Gastrocnemius medialis (tissue), 4 donors: ENCODE results near the gene BBX. TPM values are rescaled to one million over a fixed set of nuclear protein-coding genes. Genes with fewer than 3 reads are reported as not detected.

ENCODE experiments used
- ATAC-seq, 2 donors: fragments of 150-250 bp; one replicate each; pipeline ENCODE4 v1.9.1; 2016
- DNase-seq, 2 donors: peaks; one replicate each; pipeline ENCODE4 v3.0.0-alpha.2; 2019
- H3K27ac ChIP-seq, 4 donors: fragments of 200-600 bp; sonication (generic); 1 replicate in 1 of 4; 2 replicates in 3 of 4; pipeline ENCODE4 v1.5.1; 2016 to 2018; ENCODE audit warnings: mild to moderate bottlenecking in 2 of 4, moderate library complexity in 1 of 4
- H3K27me3 ChIP-seq, 3 donors: fragments of 200-600 bp; sonication (generic) in 2 of 3; 1 replicate in 1 of 3; 2 replicates in 2 of 3; pipeline versions ENCODE4 v1.5.1 to v1.6.0; 2016 to 2019; ENCODE audit warnings: mild to moderate bottlenecking in 1 of 3, moderate library complexity in 1 of 3
- H3K36me3 ChIP-seq, 2 donors: fragments of 200-600 bp; sonication (generic) in 1 of 2; one replicate each; pipeline ENCODE4 v1.5.1; 2017 to 2018
- H3K4me1 ChIP-seq, 2 donors: fragments of 200-600 bp; sonication (generic) in 1 of 2; one replicate each; pipeline ENCODE4 v1.5.1; 2016 to 2017; ENCODE audit warnings: mild to moderate bottlenecking in 2 of 2
- H3K4me3 ChIP-seq, 4 donors: fragments of 200-600 bp; sonication (generic) in 3 of 4; 1 replicate in 1 of 4; 2 replicates in 3 of 4; pipeline ENCODE4 v1.5.1; 2016 to 2019; ENCODE audit warnings: mild to moderate bottlenecking in 2 of 4
- H3K9me3 ChIP-seq, 3 donors: fragments of 200-600 bp; sonication (generic) in 2 of 3; 1 replicate in 1 of 3; 2 replicates in 2 of 3; pipeline ENCODE4 v1.5.1; 2016 to 2019
- CTCF ChIP-seq, 5 experiments: fragments of 450-650 bp in 3 of 5; fragments of 200-600 bp in 2 of 5; sonication (generic) in 2 of 5; IDR thresholded peaks in 4 of 5; conservative IDR thresholded peaks in 1 of 5; 1 replicate in 4 of 5; 2 replicates in 1 of 5; pipeline ENCODE4 v1.5.1; 2016 to 2019; ENCODE audit warnings: antibody characterized with exemption in 5 of 5, mild to moderate bottlenecking in 3 of 5, moderate library complexity in 3 of 5
- POLR2A ChIP-seq, 2 donors: fragments of 450-650 bp; IDR thresholded peaks; one replicate each; pipeline ENCODE4 v1.6.1; 2017; ENCODE audit warnings: antibody characterized with exemption in 2 of 2, mild to moderate bottlenecking in 2 of 2, moderate library complexity in 2 of 2
- in situ Hi-C, 4 donors: fragments of 200-750 bp; cut with MboI; loops; one replicate each; pipeline versions ENCODE4 v1.15.0 to v1.8.0; 2017; ENCODE audit warnings: low sequenced_read_pairs in 4 of 4
- intact Hi-C: fragments of 100-400 bp; cut with DNase I; formaldehyde crosslinking; loops from one replicate; pipeline ENCODE4 v1.15.1; 2023; ENCODE audit warnings: low total_unique reads
- total RNA-seq, 4 donors: library from RNA; depleted of rRNA; stranded (reverse); fragments of >200 nt; gene quantifications; one replicate each; pipeline versions ENCODE4 v1.1.0 to v1.2.3, GENCODE V29; 2016

Gene BBX
- total RNA-seq, 4 donors from 2014 or later, result 15.2 to 48.3 (median 20.1) TPM

DNA sequence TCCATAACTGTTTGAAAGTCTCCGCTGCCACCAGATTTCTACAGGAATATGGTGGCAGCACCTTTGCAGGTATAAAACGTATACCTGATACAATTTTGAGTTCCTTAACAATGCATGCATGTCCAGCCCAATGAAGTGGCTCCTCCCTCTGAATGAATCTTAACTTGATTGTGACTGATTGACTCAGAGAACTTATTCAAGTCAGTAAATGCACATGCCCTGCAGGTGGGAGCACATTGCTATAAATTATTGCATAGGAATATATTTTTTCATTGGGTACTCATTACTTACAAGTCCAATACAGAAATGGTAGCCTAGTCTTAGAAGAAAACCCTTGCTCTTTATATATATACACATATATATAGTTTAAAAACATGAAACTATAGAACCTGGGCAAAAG is 259.3 kb downstream of the BBX start:
- Histone ChIP-seq H3K27me3 (no peaks in the 10 kb centered on the region), H3K36me3 (peaks cover 0 to 15% of the 10 kb centered on the region in 2 donors), H3K4me3 (no peak overlapping the region), H3K9me3 (no peaks in the 10 kb centered on the region), H3K4me1 (no peaks in the 10 kb centered on the region), H3K27ac (no peak overlapping the region)
- no peak for TF ChIP-seq POLR2A (IDR thresholded peaks at IDR 0.05)
- no peak for TF ChIP-seq CTCF (IDR thresholded peaks at IDR 0.05 in 4 of 5, conservative IDR thresholded peaks at IDR 0.05 in 1 of 5)
- intact Hi-C loops (no loop called here), in situ Hi-C loops (no loop called here)
- ATAC-seq, result no peak
- DNase-seq, result no peak

DNA sequence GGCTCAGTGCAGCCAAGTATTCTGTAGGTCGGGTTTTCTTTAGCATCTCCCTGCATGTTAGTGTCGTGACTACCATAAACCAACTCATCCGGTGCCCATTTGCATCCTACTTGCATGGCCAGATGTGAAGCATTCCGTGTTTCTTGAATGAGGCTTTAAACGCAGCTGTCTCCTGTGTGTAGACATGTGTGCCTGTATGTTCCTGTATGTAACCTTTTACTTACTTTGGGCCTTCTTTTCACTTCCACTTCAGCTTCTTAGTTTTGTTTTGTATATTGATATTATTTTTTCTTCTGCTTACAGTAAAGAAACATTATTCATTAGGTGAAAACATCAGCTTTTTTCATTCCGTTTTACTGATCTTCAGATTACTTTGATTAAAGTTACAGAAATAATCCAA is 267.9 kb downstream of the BBX start:
- peaks cover 0 to 5% of the 10 kb centered on the region in 2 donors for H3K36me3 ChIP-seq
- intact Hi-C loops (no loop called here), in situ Hi-C loops (no loop called here)
- ATAC-seq (no peak), DNase-seq (no peak)
- TF ChIP-seq POLR2A (IDR thresholded peaks at IDR 0.05) (no peak), CTCF (IDR thresholded peaks at IDR 0.05 in 4 of 5, conservative IDR thresholded peaks at IDR 0.05 in 1 of 5) (no peak)
- H3K4me1 ChIP-seq, result no peaks in the 10 kb centered on the region
- H3K9me3 ChIP-seq, result no peaks in the 10 kb centered on the region
- H3K27ac ChIP-seq, result no peak overlapping the region
- H3K27me3 ChIP-seq, result no peaks in the 10 kb centered on the region
- H3K4me3 ChIP-seq, result no peak overlapping the region

- in situ Hi-C loops, result no loop called here
- Histone ChIP-seq H3K27me3 (no peaks in the 10 kb centered on the region), H3K4me1 (no peaks in the 10 kb centered on the region), H3K4me3 (no peak overlapping the region), H3K9me3 (no peaks in the 10 kb centered on the region), H3K36me3 (peaks cover 0 to 5% of the 10 kb centered on the region in 2 donors), H3K27ac (no peak overlapping the region)
- ATAC-seq (no peak), DNase-seq (no peak)
- intact Hi-C loops, result no loop called here
- TF ChIP-seq CTCF (IDR thresholded peaks at IDR 0.05 in 4 of 5, conservative IDR thresholded peaks at IDR 0.05 in 1 of 5) (no peak), POLR2A (IDR thresholded peaks at IDR 0.05) (no peak)
These were observed 268.3 kb downstream of the BBX start for GRCh38 chr3:107791027-107791426.

DNA sequence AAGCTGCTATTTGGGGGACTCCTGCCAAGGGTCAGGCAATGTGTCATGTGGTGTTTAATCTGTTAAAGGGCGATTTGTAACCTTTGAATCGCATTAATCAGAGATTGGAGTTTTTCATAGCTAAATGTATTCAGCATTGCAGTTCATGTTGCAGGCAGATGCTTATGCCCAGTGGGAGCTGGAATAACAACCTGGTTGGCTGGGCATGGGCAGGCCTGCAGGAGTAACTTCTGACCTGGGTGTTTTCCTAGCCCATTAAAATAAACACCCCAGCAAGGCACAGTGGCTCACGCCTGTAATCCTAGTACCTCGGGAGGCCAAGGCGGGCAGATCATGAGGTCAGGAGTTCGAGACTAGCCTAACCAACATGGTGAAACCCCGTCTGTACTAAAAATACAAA is 268.7 kb downstream of the BBX start:
- intact Hi-C loops, result no loop called here
- no peaks in the 10 kb centered on the region for H3K4me1 ChIP-seq
- peaks cover 0 to 5% of the 10 kb centered on the region in 2 donors for H3K36me3 ChIP-seq
- H3K4me3 ChIP-seq, result no peak overlapping the region
- TF ChIP-seq CTCF (IDR thresholded peaks at IDR 0.05 in 4 of 5, conservative IDR thresholded peaks at IDR 0.05 in 1 of 5) (no peak), POLR2A (IDR thresholded peaks at IDR 0.05) (no peak)
- ATAC-seq (no peak), DNase-seq (no peak)
- in situ Hi-C loops, result no loop called here
- H3K27me3 ChIP-seq, result no peaks in the 10 kb centered on the region
- no peak overlapping the region for H3K27ac ChIP-seq
- H3K9me3 ChIP-seq, result no peaks in the 10 kb centered on the region
